SK-N-SH treated with all-trans-retinoic acid at 6 μM for 48 hours (cell line): ENCODE results near the gene SRRM2.

Experiments used
- ARNTL ChIP-seq: fragments of 450-650 bp; formaldehyde crosslinking; IDR thresholded peaks from 2 replicates; pipeline ENCODE4 v1.5.0; 2020; ENCODE audit warnings: low read depth, mild to moderate bottlenecking, moderate library complexity, borderline replicate concordance
- CREB5 ChIP-seq: fragments of 250-450 bp; sonication (Bioruptor Pico); IDR thresholded peaks from 2 replicates; pipeline ENCODE4 v1.5.1; 2020; ENCODE audit warnings: low read depth, mild to moderate bottlenecking, moderate library complexity
- CSRNP3 ChIP-seq: fragments of 250-450 bp; sonication (Bioruptor Pico); IDR thresholded peaks from 2 replicates; pipeline ENCODE4 v1.5.1; 2021; ENCODE audit warnings: mild to moderate bottlenecking, moderate library complexity
- GLIS3 ChIP-seq: fragments of 250-450 bp; sonication (Bioruptor Pico); IDR thresholded peaks from 2 replicates; pipeline ENCODE4 v1.5.0; 2020; ENCODE audit warnings: mild to moderate bottlenecking, moderate library complexity
- ISL1 ChIP-seq: fragments of 250-450 bp; sonication (Bioruptor Pico); IDR thresholded peaks from 2 replicates; pipeline ENCODE4 v2.1.2; 2022; ENCODE audit warnings: mild to moderate bottlenecking, moderate library complexity
- PATZ1 ChIP-seq: fragments of 250-450 bp; sonication (Bioruptor Pico); IDR thresholded peaks from 2 replicates; pipeline ENCODE4 v1.8.0; 2020; ENCODE audit warnings: mild to moderate bottlenecking, moderate library complexity, borderline replicate concordance
- POU6F1 ChIP-seq: fragments of 250-450 bp; sonication (Bioruptor Pico); IDR thresholded peaks from 2 replicates; pipeline ENCODE4 v1.8.0; 2021; ENCODE audit warnings: low read depth, mild to moderate bottlenecking, moderate library complexity, borderline replicate concordance
- RARB ChIP-seq: fragments of 250-450 bp; sonication (Bioruptor Pico); IDR thresholded peaks from 2 replicates; pipeline ENCODE4 v1.8.0; 2021; ENCODE audit warnings: mild to moderate bottlenecking, moderate library complexity
- SNAI2 ChIP-seq: fragments of 250-450 bp; sonication (Bioruptor Pico); IDR thresholded peaks from 2 replicates; pipeline ENCODE4 v1.5.0; 2020; ENCODE audit warnings: mild to moderate bottlenecking, moderate library complexity
- ZFP3 ChIP-seq: fragments of 250-450 bp; sonication (Bioruptor Pico); IDR thresholded peaks from 2 replicates; pipeline ENCODE4 v1.5.0; 2020; ENCODE audit warnings: mild to moderate bottlenecking, moderate library complexity
- ZFP30 ChIP-seq: fragments of 450-650 bp; formaldehyde crosslinking; IDR thresholded peaks from 2 replicates; pipeline ENCODE4 v1.5.0; 2022; ENCODE audit warnings: mild to moderate bottlenecking, moderate library complexity

GRCh38 chr16:2749476-2749875 lies 3.0 kb upstream of the SRRM2 start:
- TF ChIP-seq GLIS3 (CRISPR knock-in tag) (no peak), ZFP30 (CRISPR knock-in tag) (no peak), CSRNP3 (CRISPR knock-in tag) (no peak), POU6F1 (CRISPR knock-in tag) (no peak), ISL1 (CRISPR knock-in tag) (no peak), PATZ1 (CRISPR knock-in tag) (no peak), RARB (CRISPR knock-in tag) (no peak), ARNTL (CRISPR knock-in tag) (no peak), ZFP3 (CRISPR knock-in tag) (no peak), CREB5 (CRISPR knock-in tag) (no peak), SNAI2 (CRISPR knock-in tag) (no peak)
